G401.6 (cell line): Measurements from ENCODE around the gene CD2BP2.
"Not testable (repeated sequence)": the region's sequence is repeated elsewhere in the genome, so short reads cannot be mapped to it uniquely, and the experiment has no call there.

Source experiments
- FAIRE-seq: peaks from 2 replicates; lab custom pipeline; 2012; peaks lifted over from hg19 to GRCh38; lab: Jason Lieb, UNC

The CD2BP2 gene

GRCh38 chr16:30355144-30355953 lies at the start of gene CD2BP2:
CD2BP2 (minus strand) TSS chr16:30355308; CDS start chr16:30354681, 627 bp downstream.
- peak; percentile 98 for FAIRE-seq

- no peak for FAIRE-seq
Measured at GRCh38 chr16:30401768-30402425, 46.8 kb upstream of the CD2BP2 start.

- FAIRE-seq = no peak
Measured at GRCh38 chr16:30399435-30400186, 44.5 kb upstream of the CD2BP2 start.

GRCh38 chr16:30398661-30399434 lies 43.7 kb upstream of the CD2BP2 start:
- FAIRE-seq = no peak

GRCh38 chr16:30397776-30398660 lies 42.9 kb upstream of the CD2BP2 start:
- no peak for FAIRE-seq

GRCh38 chr16:30397056-30397455 lies 41.9 kb upstream of the CD2BP2 start:
- FAIRE-seq = no peak

- FAIRE-seq = not testable (repeated sequence)
Measured at GRCh38 chr16:30396627-30397026, 41.5 kb upstream of the CD2BP2 start.

GRCh38 chr16:30395992-30396585 lies 41.0 kb upstream of the CD2BP2 start:
- FAIRE-seq = no peak

GRCh38 chr16:30395155-30395991 lies 40.3 kb upstream of the CD2BP2 start, which contains the start of gene ZNF48:
ZNF48 (plus strand) TSS chr16:30395420; CDS start chr16:30395795, 375 bp downstream.
- no peak for FAIRE-seq

GRCh38 chr16:30394592-30395154 lies 39.6 kb upstream of the CD2BP2 start:
- no peak for FAIRE-seq

- FAIRE-seq = no peak
Measured at GRCh38 chr16:30383521-30383920, 28.4 kb upstream of the CD2BP2 start.

GRCh38 chr16:30382111-30382881 lies 27.2 kb upstream of the CD2BP2 start, which contains the start of gene SEPTIN1:
SEPTIN1 (minus strand) TSS chr16:30382561; CDS start chr16:30382542, 19 bp downstream.
- FAIRE-seq = no peak

- no peak for FAIRE-seq
Measured at GRCh38 chr16:30381291-30382041, 26.4 kb upstream of the CD2BP2 start.

GRCh38 chr16:30380803-30381208 lies 25.7 kb upstream of the CD2BP2 start:
- FAIRE-seq = no peak

- no peak for FAIRE-seq
Measured at GRCh38 chr16:30380072-30380802, 25.1 kb upstream of the CD2BP2 start.

- no peak for FAIRE-seq
Measured at GRCh38 chr16:30379158-30379783, 24.2 kb upstream of the CD2BP2 start.
